HG02938 (cell line): ENCODE results near the gene CSF2RB.

Experiments used
- ATAC-seq: cut with Tn5 transposase; IDR thresholded peaks from one replicate; pipeline ENCODE4 v1.9.1; 2021; ENCODE audit warnings: mild to moderate bottlenecking, moderate library complexity; ENCODE audit not compliant: unreplicated experiment

The CSF2RB gene

GRCh38 chr22:36934418-36935312 is 21.2 kb downstream of the CSF2RB start:
- no peak for ATAC-seq

- ATAC-seq = no peak
These were observed 21.8 kb downstream of the CSF2RB start for GRCh38 chr22:36935313-36935610.

DNA sequence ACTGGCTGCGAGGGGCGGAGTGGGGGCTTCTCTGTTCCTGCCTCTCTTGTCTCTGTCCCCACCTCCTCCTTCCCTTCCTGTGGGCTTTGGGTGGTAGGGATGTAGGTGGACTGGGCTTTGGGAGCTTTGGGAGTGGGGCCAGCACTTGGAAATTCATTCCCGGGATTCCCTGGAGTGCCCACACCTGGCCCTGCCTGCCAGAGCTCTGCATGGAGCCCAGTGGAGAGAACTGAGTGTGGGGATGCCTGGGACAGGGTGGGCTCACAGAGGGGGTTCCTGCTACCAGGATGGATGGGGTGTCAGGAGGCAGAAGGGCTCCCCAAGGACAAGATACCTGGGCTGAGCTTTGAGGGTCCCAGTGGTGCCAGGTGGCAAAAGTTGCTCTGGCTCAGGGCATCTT is 22.3 kb downstream of the CSF2RB start:
- no peak for ATAC-seq

GRCh38 chr22:36936362-36937116 is 23.1 kb downstream of the CSF2RB start:
- no peak for ATAC-seq

DNA sequence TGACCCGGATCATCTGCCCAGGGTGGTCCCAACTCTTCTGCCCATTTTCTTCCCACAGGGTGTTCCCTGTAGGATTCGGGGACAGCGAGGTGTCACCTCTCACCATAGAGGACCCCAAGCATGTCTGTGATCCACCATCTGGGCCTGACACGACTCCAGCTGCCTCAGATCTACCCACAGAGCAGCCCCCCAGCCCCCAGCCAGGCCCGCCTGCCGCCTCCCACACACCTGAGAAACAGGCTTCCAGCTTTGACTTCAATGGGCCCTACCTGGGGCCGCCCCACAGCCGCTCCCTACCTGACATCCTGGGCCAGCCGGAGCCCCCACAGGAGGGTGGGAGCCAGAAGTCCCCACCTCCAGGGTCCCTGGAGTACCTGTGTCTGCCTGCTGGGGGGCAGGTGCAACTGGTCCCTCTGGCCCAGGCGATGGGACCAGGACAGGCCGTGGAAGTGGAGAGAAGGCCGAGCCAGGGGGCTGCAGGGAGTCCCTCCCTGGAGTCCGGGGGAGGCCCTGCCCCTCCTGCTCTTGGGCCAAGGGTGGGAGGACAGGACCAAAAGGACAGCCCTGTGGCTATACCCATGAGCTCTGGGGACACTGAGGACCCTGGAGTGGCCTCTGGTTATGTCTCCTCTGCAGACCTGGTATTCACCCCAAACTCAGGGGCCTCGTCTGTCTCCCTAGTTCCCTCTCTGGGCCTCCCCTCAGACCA is 24.0 kb downstream of the CSF2RB start:
- no peak for ATAC-seq

DNA sequence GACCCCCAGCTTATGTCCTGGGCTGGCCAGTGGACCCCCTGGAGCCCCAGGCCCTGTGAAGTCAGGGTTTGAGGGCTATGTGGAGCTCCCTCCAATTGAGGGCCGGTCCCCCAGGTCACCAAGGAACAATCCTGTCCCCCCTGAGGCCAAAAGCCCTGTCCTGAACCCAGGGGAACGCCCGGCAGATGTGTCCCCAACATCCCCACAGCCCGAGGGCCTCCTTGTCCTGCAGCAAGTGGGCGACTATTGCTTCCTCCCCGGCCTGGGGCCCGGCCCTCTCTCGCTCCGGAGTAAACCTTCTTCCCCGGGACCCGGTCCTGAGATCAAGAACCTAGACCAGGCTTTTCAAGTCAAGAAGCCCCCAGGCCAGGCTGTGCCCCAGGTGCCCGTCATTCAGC is 24.6 kb downstream of the CSF2RB start:
- no peak for ATAC-seq

DNA sequence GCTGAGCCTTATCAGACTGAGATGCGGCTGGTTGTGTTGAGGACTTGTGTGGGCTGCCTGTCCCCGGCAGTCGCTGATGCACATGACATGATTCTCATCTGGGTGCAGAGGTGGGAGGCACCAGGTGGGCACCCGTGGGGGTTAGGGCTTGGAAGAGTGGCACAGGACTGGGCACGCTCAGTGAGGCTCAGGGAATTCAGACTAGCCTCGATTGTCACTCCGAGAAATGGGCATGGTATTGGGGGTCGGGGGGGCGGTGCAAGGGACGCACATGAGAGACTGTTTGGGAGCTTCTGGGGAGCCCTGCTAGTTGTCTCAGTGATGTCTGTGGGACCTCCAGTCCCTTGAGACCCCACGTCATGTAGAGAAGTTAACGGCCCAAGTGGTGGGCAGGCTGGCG is 25.5 kb downstream of the CSF2RB start:
- no peak for ATAC-seq

GRCh38 chr22:36940676-36941075 is 27.2 kb downstream of the CSF2RB start:
- ATAC-seq = no peak

- no peak for ATAC-seq
These were observed 29.1 kb downstream of the CSF2RB start for GRCh38 chr22:36942556-36942955.

DNA sequence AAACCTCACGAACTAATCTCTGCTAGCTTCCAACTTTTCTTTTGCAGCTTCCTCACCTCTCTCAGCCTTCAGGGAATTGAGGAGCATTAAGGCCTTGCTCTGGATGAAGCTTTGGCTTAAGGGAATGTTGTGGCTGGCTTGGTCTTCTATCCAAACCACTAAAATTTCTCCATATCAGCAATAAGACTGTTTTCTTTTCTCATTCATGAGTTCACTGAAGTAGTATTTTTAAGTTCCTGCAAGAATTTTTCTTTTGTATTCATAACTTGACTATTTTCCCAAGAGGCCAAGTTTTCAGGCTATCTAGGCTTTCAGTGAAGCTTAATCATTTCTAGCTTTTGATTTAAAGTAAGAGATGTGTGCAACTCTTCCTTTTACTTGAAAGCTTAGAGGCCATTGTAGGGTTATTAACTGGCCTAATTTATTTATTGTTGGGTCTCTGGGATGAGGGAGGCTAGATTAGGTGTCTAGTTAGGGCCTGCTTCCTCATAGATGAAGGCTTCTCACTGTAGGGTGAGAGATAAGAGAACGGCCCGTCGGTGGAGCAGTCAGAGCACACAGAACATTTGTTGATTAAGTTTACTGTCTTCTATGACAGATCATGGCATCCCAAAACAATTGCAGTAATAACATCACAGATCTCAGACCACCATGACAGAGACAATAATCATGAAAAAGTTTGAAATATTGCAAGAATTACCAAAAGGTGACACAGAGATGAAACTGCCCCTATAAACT is 33.2 kb downstream of the CSF2RB start:
- ATAC-seq = no peak

- no peak for ATAC-seq
These were observed 35.1 kb downstream of the CSF2RB start for GRCh38 chr22:36948273-36949225.

DNA sequence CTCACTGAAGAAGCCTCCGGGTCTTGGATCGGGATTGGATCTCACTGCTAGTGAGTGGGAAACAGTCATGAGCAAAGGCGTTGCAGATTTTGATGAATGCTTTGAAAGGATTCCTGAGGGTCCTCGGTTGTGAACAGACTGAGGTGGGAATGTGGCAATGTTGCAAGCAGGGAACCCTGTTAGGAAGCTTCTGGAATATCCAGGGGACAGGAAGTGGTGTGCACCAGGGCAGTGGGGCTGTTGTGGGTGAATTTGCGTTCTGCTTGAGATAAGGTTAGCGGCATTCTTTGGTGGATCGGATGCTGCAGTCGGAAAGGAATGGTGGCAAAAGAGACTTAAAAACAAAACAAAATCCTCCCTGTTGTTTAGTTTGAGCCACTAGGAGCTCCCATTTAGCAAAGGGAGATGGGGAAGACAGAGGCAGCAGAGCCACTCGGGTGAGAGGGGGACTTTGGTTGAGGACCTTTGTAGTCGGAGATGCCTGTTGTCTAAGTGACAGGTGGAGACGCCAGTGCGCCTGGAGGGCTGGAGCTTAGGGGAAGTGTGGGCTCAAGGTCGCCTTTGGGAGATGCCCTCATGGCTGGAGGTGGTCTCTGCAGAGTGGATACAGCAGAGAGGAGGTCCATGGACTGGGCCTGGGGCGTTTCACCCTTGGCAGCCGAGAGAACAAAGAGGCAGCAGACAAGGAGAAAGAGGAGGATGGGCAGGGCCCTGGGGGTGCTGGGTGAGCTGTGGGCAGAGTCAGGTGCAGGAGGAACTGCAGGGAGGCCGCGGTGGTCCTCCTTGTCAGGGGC is 37.6 kb downstream of the CSF2RB start:
- no peak for ATAC-seq

DNA sequence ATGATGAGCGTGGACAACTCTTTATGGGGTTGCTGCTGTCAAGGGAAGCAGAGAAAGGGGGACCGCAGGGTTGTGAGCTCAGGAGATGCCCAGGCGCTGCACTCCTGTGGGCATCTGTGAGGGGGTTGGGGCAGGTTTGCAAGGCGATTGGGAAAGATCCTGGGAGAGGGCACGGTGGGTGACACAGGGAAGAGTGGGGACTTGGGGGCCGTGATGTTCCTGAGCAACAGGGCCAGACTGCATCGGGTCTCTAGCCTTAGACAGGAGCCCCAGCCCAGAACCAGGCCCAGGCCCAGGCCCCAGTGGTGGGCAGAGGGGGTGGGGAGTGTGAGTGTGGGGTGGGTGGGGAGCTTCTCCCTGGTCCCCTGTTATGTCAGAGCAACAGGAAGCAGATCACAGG is 38.3 kb downstream of the CSF2RB start:
- no peak for ATAC-seq

DNA sequence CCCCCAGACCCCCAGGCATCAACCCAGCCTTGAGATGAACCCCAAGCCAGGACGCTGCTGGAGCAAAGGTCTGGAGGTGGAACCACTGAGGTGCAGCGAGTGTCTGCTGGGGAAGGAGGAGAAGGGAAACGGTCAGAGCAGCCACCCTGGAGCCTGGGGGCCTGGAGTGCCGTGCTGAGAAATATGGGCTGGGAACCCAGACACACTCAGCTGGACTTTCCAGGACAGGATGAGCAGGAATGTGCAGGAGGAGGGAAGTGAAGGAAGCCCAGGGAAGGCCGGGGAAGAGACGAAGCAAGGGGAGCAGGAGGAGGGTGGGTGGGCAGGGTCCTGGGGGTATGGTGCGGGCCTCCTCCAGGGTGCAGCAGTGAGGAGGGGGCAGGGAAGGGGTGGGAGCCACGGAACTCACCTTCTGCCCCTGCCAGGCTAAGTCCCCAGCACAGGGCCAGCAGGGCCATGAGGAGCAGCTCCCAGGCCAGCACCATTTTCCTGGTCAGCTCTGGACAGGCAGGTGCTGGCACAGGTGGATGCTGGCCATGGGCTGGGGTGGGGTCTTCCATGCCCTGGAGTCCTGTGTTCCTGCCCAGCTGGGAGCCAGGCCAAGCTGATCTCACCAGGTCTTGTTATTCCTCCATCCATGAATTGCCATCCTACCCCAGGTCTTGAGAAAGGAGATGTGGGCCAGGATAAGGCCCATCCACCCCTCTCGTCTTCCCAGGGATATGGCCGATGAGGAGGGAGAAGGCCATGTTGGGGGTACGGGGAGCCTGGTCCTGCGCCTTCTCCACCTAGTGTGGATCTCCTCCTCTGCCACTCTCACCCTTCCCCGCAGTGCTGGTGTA is 40.0 kb downstream of the CSF2RB start:
- ATAC-seq = no peak

GRCh38 chr22:36954251-36955014 is 41.0 kb downstream of the CSF2RB start:
- no peak for ATAC-seq

DNA sequence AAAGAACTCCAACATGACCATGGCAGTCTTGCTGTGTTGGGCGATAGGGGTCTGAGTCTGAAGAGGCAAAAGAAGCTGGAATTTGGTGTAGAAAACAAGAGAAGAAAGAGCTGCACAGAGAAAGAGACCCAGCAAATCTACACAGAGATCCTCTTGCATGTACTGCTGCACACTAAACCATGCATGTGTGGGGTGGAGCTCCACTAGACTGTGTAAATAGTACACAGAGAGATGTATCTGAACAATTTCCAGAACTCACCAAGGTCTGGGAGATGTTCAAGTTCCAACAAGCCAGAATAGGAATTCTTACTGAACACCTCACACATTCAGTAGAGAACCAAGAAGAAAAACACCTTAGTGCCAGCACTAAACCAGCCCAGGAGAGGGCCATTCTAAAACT is 42.3 kb downstream of the CSF2RB start:
- ATAC-seq = no peak

GRCh38 chr22:36958366-36958765 is 44.9 kb downstream of the CSF2RB start:
- ATAC-seq = no peak

GRCh38 chr22:36961626-36962025 is 48.2 kb downstream of the CSF2RB start:
- no peak for ATAC-seq
